ENCODE data around the gene ABLIM3. TPM values are rescaled to one million over a fixed set of nuclear protein-coding genes. Genes with fewer than 3 reads are reported as not detected.

Gene ABLIM3
- total and polyA plus RNA-seq, 9 of the 15 experiments (the other 6 are each of a cell fraction or from before 2014, with no cell fraction given) = 0.03 to 0.38 (median 0.11) TPM

GRCh38 chr5:149186506-149186905, 45.2 kb downstream of the ABLIM3 start:
- TF ChIP-seq NR0B1 (IDR thresholded peaks at IDR 0.05; ENCODE audit: partially characterized antibody) (no peak), STAT5B (CRISPR knock-in tag; IDR thresholded peaks at IDR 0.05) (no peak), ZEB2 (IDR thresholded peaks at IDR 0.05) (no peak), THRB (CRISPR knock-in tag; conservative IDR thresholded peaks at IDR 0.05) (no peak), FOXP1 (CRISPR knock-in tag; IDR thresholded peaks at IDR 0.05) (no peak), HIVEP1 (CRISPR knock-in tag; IDR thresholded peaks at IDR 0.05) (no peak), JUNB (CRISPR knock-in tag; conservative IDR thresholded peaks at IDR 0.05) (no peak), NCOA2 (IDR thresholded peaks at IDR 0.05; ENCODE audit: partially characterized antibody in 2 of 2) (no peak), TEAD1 (CRISPR knock-in tag; IDR thresholded peaks at IDR 0.05) (no peak), NFRKB (IDR thresholded peaks at IDR 0.05; ENCODE audit: low read depth) (no peak), BRF2 (IDR thresholded peaks at IDR 0.05; ENCODE audit: borderline replicate concordance, insufficient read depth, insufficient read length) (no peak)
- Histone ChIP-seq H3K9me1 (ENCODE audit: control insufficient read depth, insufficient read depth, low read length) (no peaks in the 10 kb centered on the region), H3K27me3 (ENCODE audit: control insufficient read depth in 2 of 2, insufficient read depth in 2 of 2, low read length in 2 of 2) (peaks cover 3 to 4% of the 10 kb centered on the region in 2 experiments; a peak in 1 of 5 replicates), H3K27ac (ENCODE audit: extremely low read depth, low read depth, low read length) (no peak overlapping the region), H3K36me3 (ENCODE audit: control insufficient read depth, insufficient read depth, low read length) (no peaks in the 10 kb centered on the region), H3K9ac (ENCODE audit: insufficient read depth in 1 of 2, low read depth in 2 of 2, low read length in 2 of 2) (no peak overlapping the region), H3K4me2 (ENCODE audit: insufficient read depth, low read length) (no peak overlapping the region), H3K4me1 (replicated peaks in 1 of 2; ENCODE audit: control insufficient read depth in 2 of 2, insufficient read depth in 2 of 2, low read length in 2 of 2) (no peaks in the 10 kb centered on the region; a peak in 1 of 5 replicates), H3K79me2 (ENCODE audit: control insufficient read depth, insufficient read depth, low read length) (no peaks in the 10 kb centered on the region), H2AFZ (ENCODE audit: low read depth, low read length) (no peak overlapping the region), H4K20me1 (replicated peaks; ENCODE audit: control insufficient read depth, insufficient read depth, low read length) (no peaks in the 10 kb centered on the region), H3K9me3 (replicated peaks; ENCODE audit: control insufficient read depth, insufficient read depth, low read depth, low read length) (no peaks in the 10 kb centered on the region), H3K4me3 (no peak overlapping the region)
- no peak for FAIRE-seq
- 4% methylated on average over 2 of the region's 2 CpGs for WGBS (ENCODE audit: insufficient coverage, low coverage, missing lambda C conversion rate)
- intact Hi-C loops (cut with micrococcal nuclease) (no loop called here), in situ Hi-C loops (cut with MboI) (no loop called here)
- CTCF ChIA-PET (ENCODE audit: low intra/inter-chr PET ratio) = no interaction called here
- no peak for DNase-seq (ENCODE audit: extremely low read depth in 1 of 4, low spot score in 3 of 4)
- no peak for ATAC-seq
- POLR2A ChIA-PET = interaction anchor here (0.5 to 0.7 kb wide), 2 partner anchors 13 to 747 kb away, joined by 3 to 4 read pairs; no protein-coding TSS in a partner anchor
- no TSS peak for BruUV-seq (replicated peaks)

All from K562 (cell line).